Measurements from ENCODE around the gene PALLD. TPM values are rescaled to one million over a fixed set of nuclear protein-coding genes. Genes with fewer than 3 reads are reported as not detected.

Gene PALLD
- total and polyA plus RNA-seq, 2 of the 8 experiments (the other 6 are each of a cell fraction or from before 2014, with no cell fraction given) = 10.5 to 25.0 TPM

DNA sequence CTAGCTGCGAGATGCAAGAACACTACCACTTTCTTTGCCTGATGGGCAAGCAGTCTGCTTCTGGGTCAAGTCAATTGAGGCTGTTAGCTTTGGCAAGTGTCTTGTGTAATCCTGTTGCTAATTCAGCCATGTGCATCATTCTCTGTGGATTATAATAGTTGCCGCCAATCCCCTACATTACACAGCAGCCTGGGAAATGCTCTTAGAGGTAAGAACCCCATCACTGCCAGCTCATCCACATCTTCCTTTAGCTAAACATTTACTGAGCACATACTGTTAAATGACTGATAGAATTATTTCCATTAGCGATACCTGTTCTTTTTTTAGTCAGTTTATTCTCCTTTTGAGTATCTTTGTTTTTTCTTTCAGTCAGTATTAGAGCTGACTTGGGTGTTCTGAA, 397.0 kb downstream of the PALLD start:
- no peak overlapping the region for H3K56ac ChIP-seq (replicated peaks; ENCODE audit: insufficient read length, low read depth, low read length)
- H2BK5ac ChIP-seq (ENCODE audit: low read depth, low read length) = no peak overlapping the region
- no peak overlapping the region for H3K4me3 ChIP-seq (ENCODE audit: extremely low read depth in 1 of 4, insufficient read depth in 2 of 4, low read depth in 3 of 4, low read length in 4 of 4)
- H3K36me3 ChIP-seq (ENCODE audit: control insufficient read depth in 2 of 4, insufficient read depth in 4 of 4, low read length in 3 of 4) = peaks cover 2 to 29% (median 16%) of the 10 kb centered on the region in 4 experiments; a peak in 6 of 8 replicates
- H3K9ac ChIP-seq (replicated peaks in 1 of 4; ENCODE audit: extremely low read depth in 1 of 4, low read depth in 3 of 4, low read length in 3 of 4) = no peak overlapping the region
- H4K91ac ChIP-seq (replicated peaks; ENCODE audit: insufficient read length, low read length) = no peak overlapping the region
- no peak overlapping the region for H3K14ac ChIP-seq (ENCODE audit: insufficient read length)
- H2BK120ac ChIP-seq (replicated peaks; ENCODE audit: low read depth, low read length) = no peak overlapping the region
- TF ChIP-seq ZNF274 (IDR thresholded peaks at IDR 0.05; ENCODE audit: borderline replicate concordance, extremely low read depth, low read length) (no peak), CEBPB (IDR thresholded peaks at IDR 0.05; ENCODE audit: low read depth, low read length) (no peak), HDAC2 (IDR thresholded peaks at IDR 0.05; ENCODE audit: borderline replicate concordance in 1 of 2, low read depth in 2 of 2, low read length in 2 of 2) (no peak), SAP30 (IDR thresholded peaks at IDR 0.05; ENCODE audit: insufficient read depth, insufficient replicate concordance, low read length) (no peak), SP1 (IDR thresholded peaks at IDR 0.05; ENCODE audit: low read depth, low read length) (no peak), CBX8 (IDR thresholded peaks at IDR 0.05; ENCODE audit: borderline replicate concordance, low read depth, low read length) (no peak), SUZ12 (IDR thresholded peaks at IDR 0.05; ENCODE audit: low read length) (no peak), GABPA (IDR thresholded peaks at IDR 0.05; ENCODE audit: borderline replicate concordance, insufficient read depth, low read length) (no peak), TEAD4 (IDR thresholded peaks at IDR 0.05; ENCODE audit: low read depth, low read length) (no peak), BCL11A (IDR thresholded peaks at IDR 0.05; ENCODE audit: low read depth in 2 of 2, low read length in 2 of 2) (no peak), TAF1 (IDR thresholded peaks at IDR 0.05; ENCODE audit: low read depth, low read length) (no peak), HDAC6 (IDR thresholded peaks at IDR 0.05; ENCODE audit: low read depth, low read length) (no peak)
- TF ChIP-seq, protein P1, sequence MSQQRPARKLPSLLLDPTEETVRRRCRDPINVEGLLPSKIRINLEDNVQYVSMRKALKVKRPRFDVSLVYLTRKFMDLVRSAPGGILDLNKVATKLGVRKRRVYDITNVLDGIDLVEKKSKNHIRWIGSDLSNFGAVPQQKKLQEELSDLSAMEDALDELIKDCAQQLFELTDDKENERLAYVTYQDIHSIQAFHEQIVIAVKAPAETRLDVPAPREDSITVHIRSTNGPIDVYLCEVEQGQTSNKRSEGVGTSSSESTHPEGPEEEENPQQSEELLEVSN (IDR thresholded peaks at IDR 0.05) = no peak
- H3K18ac ChIP-seq (ENCODE audit: extremely low read depth, low read length) = no peak overlapping the region
- CTCF ChIA-PET (ENCODE audit: partially characterized antibody) = interaction anchor here (1.0 to 1.4 kb wide), 2 partner anchors 183 to 308 kb away, joined by 3 read pairs; no protein-coding TSS in a partner anchor
- no peak overlapping the region for H2BK12ac ChIP-seq (ENCODE audit: low read depth, low read length)
- no peak for FAIRE-seq
- no peak overlapping the region for H2AK5ac ChIP-seq (ENCODE audit: low read depth, low read length)
- no peaks in the 10 kb centered on the region for H3K79me1 ChIP-seq (ENCODE audit: low read depth, low read length)
- no peak overlapping the region for H3K27ac ChIP-seq (ENCODE audit: low read depth, low read length)
- POLR2A ChIA-PET (ENCODE audit: partially characterized antibody) = no interaction called here
- H3K4me2 ChIP-seq (ENCODE audit: insufficient read depth in 1 of 2, low read depth in 2 of 2, low read length in 2 of 2) = no peak overlapping the region
- H4K8ac ChIP-seq (ENCODE audit: extremely low read depth, insufficient read depth, low read length) = no peak overlapping the region
- DNase-seq (ENCODE audit: low read depth in 1 of 2, low spot score in 2 of 2) = no peak
- H4K20me1 ChIP-seq (replicated peaks in 1 of 2; ENCODE audit: control insufficient read depth in 1 of 2, insufficient read depth in 2 of 2, low read length in 2 of 2) = no peaks in the 10 kb centered on the region
- H3K23me2 ChIP-seq (ENCODE audit: low read depth, low read length) = no peaks in the 10 kb centered on the region
- H3K9me3 ChIP-seq (ENCODE audit: insufficient read depth in 2 of 2, low read depth in 1 of 2, low read length in 1 of 2) = no peaks in the 10 kb centered on the region
- H2BK15ac ChIP-seq (ENCODE audit: low read length) = no peak overlapping the region
- no peak overlapping the region for H3K4ac ChIP-seq (replicated peaks; ENCODE audit: insufficient read length, low read depth, low read length)
- no peaks in the 10 kb centered on the region for H3K79me2 ChIP-seq (ENCODE audit: control insufficient read depth in 1 of 2, insufficient read depth in 2 of 2, low read length in 2 of 2)
- no peak overlapping the region for H2AFZ ChIP-seq (ENCODE audit: low read length)
- no peak overlapping the region for H4K5ac ChIP-seq (ENCODE audit: insufficient read length, low read depth, low read length)
- WGBS, 2 experiments (ENCODE audit: extremely low coverage in 1 of 2, insufficient coverage in 1 of 2, insufficient read length in 1 of 2, insufficient replicate concordance in 2 of 2, low coverage in 1 of 2, low lambda C conversion rate in 2 of 2, missing lambda C conversion rate in 1 of 2) = 97% methylated on average over 3 of the region's 3 CpGs; no CpG with 5 or more reads in 1 of the 2 experiments
- H3K23ac ChIP-seq (ENCODE audit: insufficient read length) = no peak overlapping the region
- no peak overlapping the region for H2BK20ac ChIP-seq (ENCODE audit: low read length)
- H3K27me3 ChIP-seq (replicated peaks in 1 of 4; ENCODE audit: control insufficient read depth in 3 of 4, extremely low read depth in 1 of 4, insufficient read depth in 3 of 4, low read length in 3 of 4) = no peaks in the 10 kb centered on the region
- no peaks in the 10 kb centered on the region for H3K4me1 ChIP-seq (replicated peaks in 1 of 4; ENCODE audit: control insufficient read depth in 3 of 4, insufficient read depth in 4 of 4, low read length in 3 of 4)

Measured in H1 (cell line).